Transverse colon (tissue), 4 donors: ENCODE results near the gene DARS2. TPM values are rescaled to one million over a fixed set of nuclear protein-coding genes. Genes with fewer than 3 reads are reported as not detected.

Experiments used
- DNase-seq: peaks from one replicate; pipeline ENCODE4 v3.0.0-alpha.2; 2019
- H3K27ac ChIP-seq, 4 donors: fragments of 200-600 bp; sonication (generic); 2 replicates each; pipeline ENCODE4 v1.5.1; 2016 to 2018; ENCODE audit warnings: inconsistent platforms in 4 of 4
- H3K27me3 ChIP-seq: fragments of 200-600 bp; sonication (generic); 2 replicates; pipeline ENCODE4 v1.5.1; 2017; ENCODE audit warnings: inconsistent platforms
- H3K36me3 ChIP-seq, 4 donors: fragments of 200-600 bp; sonication (generic); 2 replicates each; pipeline ENCODE4 v1.5.1; 2017 to 2019; ENCODE audit warnings: inconsistent platforms in 4 of 4
- H3K4me1 ChIP-seq, 4 donors: fragments of 200-600 bp; sonication (generic); 2 replicates each; pipeline ENCODE4 v1.5.1; 2017 to 2020; ENCODE audit warnings: inconsistent platforms in 4 of 4
- H3K4me3 ChIP-seq, 4 donors: fragments of 200-600 bp; sonication (generic); 1 replicate in 1 of 4; 2 replicates in 3 of 4; pipeline versions ENCODE4 v1.5.1 to v1.6.1; 2017 to 2019; ENCODE audit warnings: inconsistent platforms in 4 of 4
- H3K9me3 ChIP-seq, 2 donors: fragments of 200-600 bp; sonication (generic); 2 replicates each; pipeline ENCODE4 v1.5.1; 2017 to 2019; ENCODE audit warnings: inconsistent platforms in 2 of 2
- EP300 ChIP-seq: sonication (generic); formaldehyde crosslinking; IDR thresholded peaks from one replicate; pipeline ENCODE4 v1.6.1; 2017; ENCODE audit warnings: antibody characterized with exemption, low read depth
- POLR2A ChIP-seq: fragments of 450-650 bp; IDR thresholded peaks from one replicate; pipeline ENCODE4 v1.6.1; 2016; ENCODE audit warnings: antibody characterized with exemption, mild to moderate bottlenecking, moderate library complexity
- POLR2AphosphoS5 ChIP-seq, 3 donors: sonication (generic); formaldehyde crosslinking; IDR thresholded peaks; one replicate each; pipeline ENCODE4 v1.6.1; 2016; ENCODE audit warnings: antibody characterized with exemption in 3 of 3
- WGBS, 2 donors: methylation state at CpG; one replicate each; pipeline ENCODE4 v1.1.5; 2018; ENCODE audit warnings: low coverage in 1 of 2; 5-methylcytosine and 5-hydroxymethylcytosine counted together
- in situ Hi-C, 4 donors: fragments of 200-750 bp; cut with MboI; loops; one replicate each; pipeline versions ENCODE4 v1.15.0 to v1.15.1; 2017; ENCODE audit warnings: low sequenced_read_pairs in 3 of 4, low pct_ligation_motif_present in 1 of 4, low pct_unique_long_range_greater_than_20kb in 1 of 4
- intact Hi-C: fragments of 100-400 bp; cut with DNase I; formaldehyde crosslinking; loops from one replicate; pipeline ENCODE4 v1.15.1; 2023; ENCODE audit warnings: low total_unique reads
- total RNA-seq, 4 donors: library from RNA; depleted of rRNA; stranded (reverse); fragments of >200 nt; gene quantifications; one replicate each; pipeline ENCODE4 v1.1.0, GENCODE V29; 2016
- TF ChIP-seq, protein P1 (sequence below), 5 experiments: fragments of 200-600 bp in 3 of 5; fragments of 450-650 bp in 2 of 5; sonication (generic) in 3 of 5; IDR thresholded peaks; 1 replicate in 2 of 5; 2 replicates in 3 of 5; pipeline ENCODE4 v1.5.1; 2016 to 2017; ENCODE audit warnings: antibody characterized with exemption in 5 of 5, inconsistent platforms in 3 of 5, mild to moderate bottlenecking in 2 of 5, moderate library complexity in 1 of 5

Gene DARS2
- total RNA-seq, 4 donors from 2014 or later: 12.0 to 19.7 (median 16.6) TPM

DNA sequence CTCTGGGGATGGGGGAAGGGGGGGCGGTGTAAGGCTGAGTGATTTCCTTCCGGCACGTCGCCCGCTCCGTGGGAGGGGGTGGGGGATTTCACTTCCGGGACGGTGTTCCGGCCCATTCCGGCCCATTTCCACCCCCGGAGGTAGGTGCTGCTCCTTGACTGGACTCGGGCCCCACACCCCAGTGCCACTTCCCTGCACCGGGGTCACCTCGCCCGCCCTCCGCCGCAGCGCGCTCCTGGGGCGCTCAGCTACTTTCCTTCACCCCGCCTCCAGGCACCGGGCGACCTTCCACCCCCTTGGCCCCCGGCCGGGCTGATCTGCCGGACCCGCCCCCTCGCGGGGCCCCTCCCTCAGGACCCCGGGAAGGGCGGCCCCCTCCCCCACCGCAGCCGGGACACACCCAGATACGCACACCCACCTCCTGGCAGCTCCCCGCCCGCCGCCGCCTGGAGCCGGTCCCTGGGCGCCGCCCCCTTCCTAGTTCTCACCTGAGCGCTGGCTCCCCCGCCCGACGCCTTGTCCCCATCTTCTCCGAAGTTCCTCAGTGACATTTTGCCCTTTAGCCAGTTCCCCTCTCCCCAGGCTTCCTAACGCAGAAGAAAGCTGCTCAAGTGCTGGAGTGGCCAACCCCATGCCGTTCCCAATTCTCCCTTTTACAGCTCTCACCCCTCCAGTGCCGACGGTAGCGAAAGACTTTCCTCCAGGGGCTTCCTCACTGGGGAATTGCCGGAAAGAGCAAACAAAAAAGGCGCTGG, 44.0 kb downstream of the DARS2 start, which contains the start of gene ZBTB37:
Gene ZBTB37 (plus strand): TSS at position 115 of the 755 bp plus-strand sequence. CDS start 1,846 bp downstream, outside the sequence.
- TF ChIP-seq POLR2AphosphoS5 (IDR thresholded peaks at IDR 0.05) (peak; percentile 16 to 83 (median 80)), EP300 (peak; percentile 18), POLR2A (peak; percentile 88)
- TF ChIP-seq, protein P1, sequence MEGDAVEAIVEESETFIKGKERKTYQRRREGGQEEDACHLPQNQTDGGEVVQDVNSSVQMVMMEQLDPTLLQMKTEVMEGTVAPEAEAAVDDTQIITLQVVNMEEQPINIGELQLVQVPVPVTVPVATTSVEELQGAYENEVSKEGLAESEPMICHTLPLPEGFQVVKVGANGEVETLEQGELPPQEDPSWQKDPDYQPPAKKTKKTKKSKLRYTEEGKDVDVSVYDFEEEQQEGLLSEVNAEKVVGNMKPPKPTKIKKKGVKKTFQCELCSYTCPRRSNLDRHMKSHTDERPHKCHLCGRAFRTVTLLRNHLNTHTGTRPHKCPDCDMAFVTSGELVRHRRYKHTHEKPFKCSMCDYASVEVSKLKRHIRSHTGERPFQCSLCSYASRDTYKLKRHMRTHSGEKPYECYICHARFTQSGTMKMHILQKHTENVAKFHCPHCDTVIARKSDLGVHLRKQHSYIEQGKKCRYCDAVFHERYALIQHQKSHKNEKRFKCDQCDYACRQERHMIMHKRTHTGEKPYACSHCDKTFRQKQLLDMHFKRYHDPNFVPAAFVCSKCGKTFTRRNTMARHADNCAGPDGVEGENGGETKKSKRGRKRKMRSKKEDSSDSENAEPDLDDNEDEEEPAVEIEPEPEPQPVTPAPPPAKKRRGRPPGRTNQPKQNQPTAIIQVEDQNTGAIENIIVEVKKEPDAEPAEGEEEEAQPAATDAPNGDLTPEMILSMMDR (IDR thresholded peaks at IDR 0.05): no peak
- peak; percentile 97 for DNase-seq
- Histone ChIP-seq H3K36me3 (peaks cover 0 to 20% (median 9%) of the 10 kb centered on the region in 4 donors), H3K4me1 (peaks cover 10 to 52% (median 34%) of the 10 kb centered on the region in 4 donors), H3K27me3 (no peaks in the 10 kb centered on the region), H3K9me3 (no peaks in the 10 kb centered on the region), H3K4me3 (peak within 1 kb of the TSS; percentile 57 to 75 (median 70)), H3K27ac (peak within 1 kb of the TSS; percentile 95 to 98 (median 97))
- in situ Hi-C loops: no loop called here
- intact Hi-C loops: no loop called here
- 1% methylated on average over 21 to 35 of the region's 53 CpGs for WGBS, 2 donors

DNA sequence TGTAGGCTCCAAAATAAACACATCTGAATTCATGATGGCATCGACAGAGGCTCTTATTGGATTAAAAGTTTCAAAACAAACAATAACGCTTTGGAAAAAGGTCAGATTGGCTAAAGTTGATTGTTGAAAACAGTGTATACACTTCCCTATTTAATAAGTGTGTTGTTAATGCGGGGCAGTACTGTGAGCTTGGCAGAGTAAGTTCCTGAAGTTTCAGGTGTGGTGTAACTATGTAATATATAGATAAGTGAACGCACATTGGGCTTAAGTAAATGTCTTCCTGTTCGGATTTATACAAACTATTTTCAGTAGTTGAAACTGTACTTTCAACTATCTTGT, 44.5 kb downstream of the DARS2 start:
- Histone ChIP-seq H3K4me3 (peak overlapping the region; percentile 57 to 75 (median 70)), H3K4me1 (peaks cover 10 to 52% (median 34%) of the 10 kb centered on the region in 4 donors), H3K27me3 (no peaks in the 10 kb centered on the region), H3K9me3 (no peaks in the 10 kb centered on the region), H3K36me3 (peaks cover 0 to 14% (median 7%) of the 10 kb centered on the region in 4 donors), H3K27ac (peak overlapping the region; percentile 95 to 98 (median 97))
- WGBS, 2 donors: 0 to 1% methylated on average over 2 to 5 of the region's 5 CpGs
- in situ Hi-C loops: no loop called here
- no peak for TF ChIP-seq POLR2AphosphoS5 (IDR thresholded peaks at IDR 0.05)
- TF ChIP-seq EP300: no peak
- TF ChIP-seq, protein P1 (IDR thresholded peaks at IDR 0.05): no peak
- no peak for TF ChIP-seq POLR2A
- no peak for DNase-seq
- intact Hi-C loops: no loop called here

GRCh38 chr1:173870252-173871075, 46.0 kb downstream of the DARS2 start:
- no peak overlapping the region for H3K4me3 ChIP-seq
- DNase-seq: peak; percentile 32
- 70 to 80% methylated on average over 6 to 15 of the region's 15 CpGs for WGBS, 2 donors
- in situ Hi-C loops: no loop called here
- intact Hi-C loops: no loop called here
- H3K4me1 ChIP-seq: peaks cover 10 to 43% (median 30%) of the 10 kb centered on the region in 4 donors
- H3K36me3 ChIP-seq: peaks cover 0 to 7% (median 0%) of the 10 kb centered on the region in 4 donors
- TF ChIP-seq POLR2A: no peak
- TF ChIP-seq POLR2AphosphoS5 (IDR thresholded peaks at IDR 0.05): peak in 1 of 3 donors; percentile 8
- H3K27me3 ChIP-seq: no peaks in the 10 kb centered on the region
- H3K9me3 ChIP-seq: no peaks in the 10 kb centered on the region
- peak overlapping the region; percentile 95 to 98 (median 97) for H3K27ac ChIP-seq

GRCh38 chr1:173871091-173871490, 46.6 kb downstream of the DARS2 start:
- in situ Hi-C loops (no loop called here), intact Hi-C loops (no loop called here)
- WGBS, 2 donors: 87% methylated on average over 5 of the region's 5 CpGs; no CpG with 5 or more reads in 1 of the 2 donors
- H3K27me3 ChIP-seq: no peaks in the 10 kb centered on the region
- H3K9me3 ChIP-seq: no peaks in the 10 kb centered on the region
- peak overlapping the region in 1 of 4 donors; percentile 96 for H3K27ac ChIP-seq
- no peak for DNase-seq
- H3K4me3 ChIP-seq: no peak overlapping the region
- TF ChIP-seq EP300: no peak
- no peak for TF ChIP-seq POLR2A
- TF ChIP-seq, protein P1 (IDR thresholded peaks at IDR 0.05): no peak
- TF ChIP-seq POLR2AphosphoS5 (IDR thresholded peaks at IDR 0.05): no peak
- peaks cover 0 to 6% (median 0%) of the 10 kb centered on the region in 4 donors for H3K36me3 ChIP-seq
- H3K4me1 ChIP-seq: peaks cover 9 to 36% (median 25%) of the 10 kb centered on the region in 4 donors
